Activated CD4-positive, alpha-beta T cell treated with anti-CD3 and anti-CD28 coated beads, Interleukin-2, amount 10 ng/mL, durations not matched to agents 24 days and 14 days (primary cell): ENCODE results near the gene FAR2. TPM values are rescaled to one million over a fixed set of nuclear protein-coding genes. Genes with fewer than 3 reads are reported as not detected.

Experiments
- total RNA-seq: library from RNA; stranded (reverse); gene quantifications from 2 replicates; pipeline ENCODE4 v1.2.3, GENCODE V29; 2022

The FAR2 gene
- total RNA-seq, 1 donor from 2014 or later, result 5.2 TPM

Other genes with a start within 250 kb of the FAR2 start
- gene ERGIC2, start 231.9 kb downstream of the FAR2 start, total RNA-seq, result 95.6 and 101 TPM in 2 replicates